RWPE2 (cell line): ENCODE data around the gene ATPAF1.

Experiments
- ATAC-seq: fragments of 200-7000 bp; cut with Tn5 transposase; 3 replicates; pipeline ENCODE4 v1.9.1; 2021; ENCODE audit warnings: low read depth
- DNase-seq: peaks from one replicate; pipeline ENCODE4 v3.0.0-alpha.2; 2020; ENCODE audit warnings: low spot score
- H3K27ac ChIP-seq: fragments of 450-650 bp; 2 replicates; pipeline ENCODE4 v1.5.1; 2017; ENCODE audit warnings: mild to moderate bottlenecking; ENCODE audit not compliant: poor library complexity, severe bottlenecking
- H3K27me3 ChIP-seq: fragments of 250-450 bp; sonication (Bioruptor Pico); 2 replicates; pipeline ENCODE4 v1.5.1; 2021; ENCODE audit warnings: mild to moderate bottlenecking, moderate library complexity; ENCODE audit not compliant: insufficient read depth, poor library complexity, severe bottlenecking
- H3K36me3 ChIP-seq: fragments of 250-450 bp; sonication (Bioruptor Pico); 2 replicates; pipeline ENCODE4 v1.5.1; 2020; ENCODE audit warnings: low read depth, mild to moderate bottlenecking, moderate library complexity
- H3K4me1 ChIP-seq: fragments of 250-450 bp; sonication (Bioruptor Pico); 2 replicates; pipeline ENCODE4 v1.5.1; 2021; ENCODE audit warnings: mild to moderate bottlenecking, moderate library complexity; ENCODE audit not compliant: insufficient read depth, poor library complexity, severe bottlenecking
- H3K4me3 ChIP-seq: fragments of 250-450 bp; sonication (Bioruptor Pico); 2 replicates; pipeline ENCODE4 v1.5.1; 2021; ENCODE audit warnings: mild to moderate bottlenecking, moderate library complexity; ENCODE audit not compliant: severe bottlenecking
- H3K9me3 ChIP-seq: fragments of 250-450 bp; sonication (Bioruptor Pico); 2 replicates; pipeline ENCODE4 v1.5.1; 2021; ENCODE audit warnings: mild to moderate bottlenecking, moderate library complexity; ENCODE audit not compliant: severe bottlenecking
- CTCF ChIP-seq: fragments of 450-650 bp; IDR thresholded peaks from one replicate; pipeline ENCODE4 v1.5.1; 2017; ENCODE audit warnings: mild to moderate bottlenecking, moderate library complexity; ENCODE audit not compliant: poor library complexity, severe bottlenecking

Gene ATPAF1

GRCh38 chr1:46635205-46635604, 33.0 kb downstream of the ATPAF1 start:
- Histone ChIP-seq H3K4me1 (peaks cover 9% of the 10 kb centered on the region), H3K9me3 (no peaks in the 10 kb centered on the region), H3K4me3 (no peak overlapping the region), H3K27ac (no peak overlapping the region), H3K36me3 (peaks cover 37% of the 10 kb centered on the region), H3K27me3 (no peaks in the 10 kb centered on the region)
- ATAC-seq (no peak), DNase-seq (no peak)
- no peak for TF ChIP-seq CTCF

GRCh38 chr1:46630719-46631118, 37.4 kb downstream of the ATPAF1 start:
- DNase-seq (no peak), ATAC-seq (no peak)
- peaks cover 31% of the 10 kb centered on the region for H3K36me3 ChIP-seq
- no peaks in the 10 kb centered on the region for H3K27me3 ChIP-seq
- no peaks in the 10 kb centered on the region for H3K4me1 ChIP-seq
- no peaks in the 10 kb centered on the region for H3K9me3 ChIP-seq
- H3K27ac ChIP-seq = no peak overlapping the region
- TF ChIP-seq CTCF = no peak
- H3K4me3 ChIP-seq = no peak overlapping the region

GRCh38 chr1:46623743-46624644, 44.2 kb downstream of the ATPAF1 start:
- TF ChIP-seq CTCF = no peak
- Histone ChIP-seq H3K4me3 (no peak overlapping the region), H3K4me1 (peaks cover 6% of the 10 kb centered on the region), H3K9me3 (no peaks in the 10 kb centered on the region), H3K36me3 (no peaks in the 10 kb centered on the region), H3K27ac (no peak overlapping the region), H3K27me3 (no peaks in the 10 kb centered on the region)
- DNase-seq (no peak), ATAC-seq (no peak)

- H3K9me3 ChIP-seq = no peaks in the 10 kb centered on the region
- peaks cover 6% of the 10 kb centered on the region for H3K4me1 ChIP-seq
- no peak overlapping the region for H3K4me3 ChIP-seq
- no peak overlapping the region for H3K27ac ChIP-seq
- no peaks in the 10 kb centered on the region for H3K27me3 ChIP-seq
- DNase-seq (no peak), ATAC-seq (no peak)
- peak; percentile 27 for TF ChIP-seq CTCF
- no peaks in the 10 kb centered on the region for H3K36me3 ChIP-seq
These were observed 45.8 kb downstream of the ATPAF1 start for GRCh38 chr1:46622344-46622743.

GRCh38 chr1:46621930-46622329, 46.2 kb downstream of the ATPAF1 start:
- Histone ChIP-seq H3K27ac (no peak overlapping the region), H3K9me3 (no peaks in the 10 kb centered on the region), H3K36me3 (no peaks in the 10 kb centered on the region), H3K4me3 (no peak overlapping the region), H3K27me3 (no peaks in the 10 kb centered on the region), H3K4me1 (peaks cover 10% of the 10 kb centered on the region)
- TF ChIP-seq CTCF = no peak
- no peak for DNase-seq
- peak; percentile 47; the same call in 2 of the 3 replicates for ATAC-seq
